Gastroesophageal sphincter (tissue), 4 donors: ENCODE measurements around the gene NEURL1. TPM values are rescaled to one million over a fixed set of nuclear protein-coding genes. Genes with fewer than 3 reads are reported as not detected.

Source experiments
- ATAC-seq: fragments of 150-250 bp; one replicate; pipeline ENCODE4 v1.9.1; 2016; ENCODE audit warnings: mild to moderate bottlenecking, moderate library complexity
- H3K27ac ChIP-seq, 4 donors: fragments of 200-600 bp; sonication (generic) in 3 of 4; 1 replicate in 3 of 4; 2 replicates in 1 of 4; pipeline ENCODE4 v1.5.1; 2016 to 2019
- H3K27me3 ChIP-seq: fragments of 200-600 bp; sonication (generic); one replicate; pipeline ENCODE4 v1.5.1; 2019
- H3K36me3 ChIP-seq, 2 donors: fragments of 200-600 bp; sonication (generic); one replicate each; pipeline ENCODE4 v1.5.1; 2019; ENCODE audit warnings: control low read depth in 1 of 2
- H3K4me1 ChIP-seq, 3 donors: fragments of 200-600 bp; sonication (generic); 1 replicate in 2 of 3; 2 replicates in 1 of 3; pipeline ENCODE4 v1.5.1; 2016 to 2019; ENCODE audit warnings: control low read depth in 2 of 3
- H3K4me3 ChIP-seq, 2 donors: fragments of 200-600 bp; sonication (generic); one replicate each; pipeline ENCODE4 v1.5.1; 2019; ENCODE audit warnings: mild to moderate bottlenecking in 1 of 2, moderate library complexity in 1 of 2
- H3K9me3 ChIP-seq, 3 donors: fragments of 200-600 bp; sonication (generic); one replicate each; pipeline ENCODE4 v1.5.1; 2017 to 2019; ENCODE audit warnings: control low read depth in 2 of 3
- EP300 ChIP-seq: sonication (generic); formaldehyde crosslinking; IDR thresholded peaks from one replicate; pipeline ENCODE4 v1.6.1; 2017; ENCODE audit warnings: antibody characterized with exemption, mild to moderate bottlenecking
- POLR2A ChIP-seq, 2 donors: fragments of 450-650 bp; IDR thresholded peaks; one replicate each; pipeline ENCODE4 v1.6.1; 2017; ENCODE audit warnings: antibody characterized with exemption in 2 of 2, mild to moderate bottlenecking in 2 of 2, moderate library complexity in 1 of 2
- POLR2AphosphoS5 ChIP-seq: sonication (generic); formaldehyde crosslinking; IDR thresholded peaks from one replicate; pipeline ENCODE4 v1.6.1; 2017; ENCODE audit warnings: antibody characterized with exemption
- WGBS, 2 donors: methylation state at CpG; one replicate each; pipeline ENCODE4 v1.1.5; 2018; ENCODE audit warnings: low coverage in 1 of 2; 5-methylcytosine and 5-hydroxymethylcytosine counted together
- total RNA-seq, 4 donors: library from RNA; depleted of rRNA; stranded (reverse); fragments of >200 nt; gene quantifications; one replicate each; pipeline ENCODE4 v1.1.0, GENCODE V29; 2016
- TF ChIP-seq, protein P1 (sequence below), 4 experiments: fragments of 200-600 bp in 2 of 4; fragments of 450-650 bp in 2 of 4; sonication (generic) in 1 of 4; IDR thresholded peaks; one replicate each; pipeline ENCODE4 v1.5.1; 2017 to 2019; ENCODE audit warnings: antibody characterized with exemption in 4 of 4, mild to moderate bottlenecking in 2 of 4, moderate library complexity in 2 of 4

Gene NEURL1
- total RNA-seq, 4 donors from 2014 or later, result 0.15 to 0.27 (median 0.19) TPM; not detected in 1

DNA sequence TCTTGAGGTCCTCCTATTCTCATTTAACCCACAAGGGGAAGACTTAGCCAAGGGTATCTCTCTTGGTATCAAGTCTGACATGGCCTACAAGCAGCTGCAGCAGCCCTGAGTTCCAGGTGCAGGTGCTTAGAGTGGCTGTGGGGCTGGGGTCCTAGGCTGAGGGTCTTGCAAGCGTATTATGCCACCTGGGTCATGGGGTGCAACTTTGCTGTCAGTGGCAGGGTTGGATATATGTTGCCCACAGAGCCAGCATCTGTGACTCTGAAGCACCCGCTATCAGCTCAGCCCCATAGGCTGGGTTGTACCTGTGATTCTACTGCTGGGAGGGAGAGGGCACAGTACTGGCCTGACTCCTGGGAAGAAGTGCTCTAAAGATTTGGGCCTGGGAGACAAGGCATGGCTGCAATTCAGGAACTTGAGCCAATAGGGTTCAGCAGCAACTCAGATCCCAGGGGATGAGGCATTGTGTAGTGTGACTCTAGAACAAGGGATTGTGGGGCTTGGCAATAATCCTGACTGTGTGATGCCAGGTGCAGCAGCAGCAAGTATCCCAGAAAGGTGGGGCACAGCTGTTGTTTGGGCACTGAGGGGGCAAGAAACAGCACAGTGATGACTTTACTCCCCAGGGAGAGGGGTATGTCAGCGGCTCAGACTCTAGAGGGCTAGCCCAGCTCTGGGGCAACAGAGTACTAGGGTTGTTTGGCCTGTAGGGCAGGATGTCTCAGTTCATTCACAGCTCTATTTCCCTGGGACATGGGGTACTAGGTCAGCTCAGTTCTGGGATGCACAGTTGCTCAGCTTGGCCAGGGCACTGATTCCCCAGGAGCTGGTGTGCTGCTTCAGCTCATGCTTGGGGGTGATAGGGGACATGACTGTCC is 41.4 kb downstream of the NEURL1 start:
- no peak for ATAC-seq
- H3K36me3 ChIP-seq, result no peaks in the 10 kb centered on the region
- WGBS, 2 donors, result 100% methylated on average over 1 of the region's 3 CpGs
- H3K27ac ChIP-seq, result no peak overlapping the region
- no peaks in the 10 kb centered on the region for H3K4me1 ChIP-seq
- no peaks in the 10 kb centered on the region for H3K27me3 ChIP-seq
- no peak for TF ChIP-seq POLR2AphosphoS5
- H3K9me3 ChIP-seq, result peaks cover 0 to 7% (median 0%) of the 10 kb centered on the region in 3 donors
- no peak overlapping the region for H3K4me3 ChIP-seq

DNA sequence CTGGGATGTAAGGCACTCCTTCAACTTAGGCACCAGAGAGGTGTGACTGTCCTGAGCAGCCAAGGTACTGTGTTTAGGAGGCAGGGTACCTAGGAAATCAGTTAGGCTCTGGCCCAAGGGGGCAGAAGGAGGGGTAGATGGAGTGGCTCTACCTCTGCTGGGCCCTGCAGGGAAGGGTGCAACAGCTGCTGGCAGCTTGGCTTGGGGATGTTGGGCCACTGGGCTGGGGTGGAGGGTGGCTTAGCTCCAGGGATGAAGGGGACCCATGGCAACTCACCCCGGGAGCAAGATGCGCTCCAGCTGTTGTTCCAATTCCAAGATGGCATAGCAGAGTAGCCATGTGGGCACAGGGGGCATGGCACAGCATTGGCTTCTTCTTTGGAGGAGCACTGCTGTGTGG is 42.1 kb downstream of the NEURL1 start:
- H3K4me1 ChIP-seq, result no peaks in the 10 kb centered on the region
- no peak overlapping the region for H3K27ac ChIP-seq
- H3K9me3 ChIP-seq, result peaks cover 0 to 7% (median 0%) of the 10 kb centered on the region in 3 donors
- no peak for TF ChIP-seq POLR2AphosphoS5
- TF ChIP-seq, protein P1, sequence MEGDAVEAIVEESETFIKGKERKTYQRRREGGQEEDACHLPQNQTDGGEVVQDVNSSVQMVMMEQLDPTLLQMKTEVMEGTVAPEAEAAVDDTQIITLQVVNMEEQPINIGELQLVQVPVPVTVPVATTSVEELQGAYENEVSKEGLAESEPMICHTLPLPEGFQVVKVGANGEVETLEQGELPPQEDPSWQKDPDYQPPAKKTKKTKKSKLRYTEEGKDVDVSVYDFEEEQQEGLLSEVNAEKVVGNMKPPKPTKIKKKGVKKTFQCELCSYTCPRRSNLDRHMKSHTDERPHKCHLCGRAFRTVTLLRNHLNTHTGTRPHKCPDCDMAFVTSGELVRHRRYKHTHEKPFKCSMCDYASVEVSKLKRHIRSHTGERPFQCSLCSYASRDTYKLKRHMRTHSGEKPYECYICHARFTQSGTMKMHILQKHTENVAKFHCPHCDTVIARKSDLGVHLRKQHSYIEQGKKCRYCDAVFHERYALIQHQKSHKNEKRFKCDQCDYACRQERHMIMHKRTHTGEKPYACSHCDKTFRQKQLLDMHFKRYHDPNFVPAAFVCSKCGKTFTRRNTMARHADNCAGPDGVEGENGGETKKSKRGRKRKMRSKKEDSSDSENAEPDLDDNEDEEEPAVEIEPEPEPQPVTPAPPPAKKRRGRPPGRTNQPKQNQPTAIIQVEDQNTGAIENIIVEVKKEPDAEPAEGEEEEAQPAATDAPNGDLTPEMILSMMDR (IDR thresholded peaks at IDR 0.05), result no peak
- no peak for TF ChIP-seq POLR2A (IDR thresholded peaks at IDR 0.05)
- no peak for TF ChIP-seq EP300
- H3K4me3 ChIP-seq, result no peak overlapping the region
- no peaks in the 10 kb centered on the region for H3K36me3 ChIP-seq
- no peaks in the 10 kb centered on the region for H3K27me3 ChIP-seq
- whole genome bisulfite sequencing, 2 donors, result 100% methylated on average over 2 of the region's 2 CpGs; no CpG with 5 or more reads in 1 of the 2 donors
- no peak for ATAC-seq

DNA sequence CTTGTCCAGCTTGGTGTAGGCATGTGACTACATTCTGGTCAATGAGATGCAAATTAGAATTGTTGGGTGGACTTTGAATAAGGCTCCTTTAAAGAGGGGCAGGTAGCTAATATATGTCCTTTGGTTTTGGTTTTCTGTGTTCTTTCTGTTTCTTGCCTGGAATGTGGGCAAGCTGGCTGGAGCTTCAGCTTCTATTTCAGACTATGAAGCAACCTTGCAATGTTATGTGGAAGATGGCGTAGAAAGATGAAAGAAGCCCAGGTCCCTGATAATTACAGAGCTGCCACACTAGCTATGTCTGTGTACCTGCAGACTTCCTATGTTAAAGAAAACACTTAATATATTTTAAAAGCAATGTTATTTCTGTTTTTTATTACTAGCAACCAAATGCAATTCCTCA is 46.2 kb downstream of the NEURL1 start:
- H3K36me3 ChIP-seq, result no peaks in the 10 kb centered on the region
- no peak overlapping the region for H3K4me3 ChIP-seq
- H3K4me1 ChIP-seq, result peaks cover 0 to 14% (median 4%) of the 10 kb centered on the region in 3 donors
- no peak overlapping the region for H3K27ac ChIP-seq
- 100% methylated on average over 1 of the region's 1 CpG; no CpG with 5 or more reads in 1 of the 2 donors for WGBS, 2 donors
- H3K27me3 ChIP-seq, result no peaks in the 10 kb centered on the region
- no peaks in the 10 kb centered on the region for H3K9me3 ChIP-seq
- TF ChIP-seq POLR2A (IDR thresholded peaks at IDR 0.05) (no peak), POLR2AphosphoS5 (no peak)
- TF ChIP-seq, protein P1 (IDR thresholded peaks at IDR 0.05), result no peak
- no peak for ATAC-seq

DNA sequence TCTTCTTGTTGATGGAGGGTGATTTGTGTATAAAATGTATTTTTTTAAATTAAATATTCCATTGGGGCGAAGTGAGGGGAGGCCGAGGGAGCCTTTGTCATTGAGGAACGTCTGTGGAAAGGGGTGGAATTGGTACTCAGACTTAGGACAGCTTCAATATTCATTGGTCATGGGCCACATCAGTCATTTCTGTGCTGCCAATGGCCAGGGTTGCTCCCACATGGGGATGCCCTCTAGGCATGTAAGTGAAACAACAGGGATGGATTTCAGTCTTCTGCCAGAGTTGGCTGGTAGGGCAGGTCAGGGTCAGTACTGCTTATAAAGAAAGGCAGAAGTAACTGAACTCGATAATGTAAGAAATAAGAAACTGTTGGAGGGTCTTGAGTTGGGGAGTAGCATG is 47.2 kb downstream of the NEURL1 start:
- no peaks in the 10 kb centered on the region for H3K27me3 ChIP-seq
- H3K27ac ChIP-seq, result no peak overlapping the region
- TF ChIP-seq, protein P1 (IDR thresholded peaks at IDR 0.05), result no peak
- TF ChIP-seq POLR2A (IDR thresholded peaks at IDR 0.05) (no peak), POLR2AphosphoS5 (no peak), EP300 (no peak)
- 75 to 83% methylated on average over 2 to 4 of the region's 4 CpGs for WGBS, 2 donors
- H3K4me3 ChIP-seq, result no peak overlapping the region
- no peak for ATAC-seq
- no peaks in the 10 kb centered on the region for H3K36me3 ChIP-seq
- H3K4me1 ChIP-seq, result peaks cover 0 to 14% (median 4%) of the 10 kb centered on the region in 3 donors
- no peaks in the 10 kb centered on the region for H3K9me3 ChIP-seq

DNA sequence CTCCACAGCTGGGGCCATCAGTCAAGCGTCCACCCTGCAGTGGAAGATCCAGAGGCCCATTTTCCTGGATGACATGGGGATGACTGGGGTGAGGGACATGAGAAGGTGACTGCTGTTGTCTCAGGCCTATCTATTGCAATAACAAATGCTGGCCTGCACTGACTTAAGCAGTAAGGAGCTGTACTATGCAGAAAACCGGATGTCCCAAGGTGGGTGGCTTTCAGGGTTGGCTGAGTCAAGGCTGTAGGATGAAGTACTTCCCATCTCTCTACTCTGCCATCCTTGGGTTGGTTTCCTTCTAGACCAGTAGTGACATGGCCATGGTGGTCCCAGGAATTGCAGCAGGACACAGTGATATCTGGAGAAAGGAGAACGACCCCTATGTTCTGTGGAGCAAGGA is 48.1 kb downstream of the NEURL1 start:
- Histone ChIP-seq H3K27ac (no peak overlapping the region), H3K27me3 (no peaks in the 10 kb centered on the region), H3K4me3 (no peak overlapping the region), H3K36me3 (no peaks in the 10 kb centered on the region), H3K9me3 (no peaks in the 10 kb centered on the region), H3K4me1 (peaks cover 0 to 14% (median 4%) of the 10 kb centered on the region in 3 donors)
- WGBS, 2 donors, result 60% methylated on average over 1 of the region's 3 CpGs; no CpG with 5 or more reads in 1 of the 2 donors
- no peak for ATAC-seq
- TF ChIP-seq, protein P1 (IDR thresholded peaks at IDR 0.05), result no peak
- no peak for TF ChIP-seq POLR2A (IDR thresholded peaks at IDR 0.05)
